ELF-1 (cell line): Measurements from ENCODE around the gene UACA.
"Not testable (repeated sequence)": the region's sequence is repeated elsewhere in the genome, so short reads cannot be mapped to it uniquely, and the experiment has no call there.

Experiments used
- DNase-seq: peaks from one replicate; pipeline ENCODE4 v3.0.0-alpha.2; 2016; ENCODE audit warnings: low read depth, low spot score

The UACA gene

GRCh38 chr15:70627322-70627721 is 136.0 kb downstream of the UACA start:
- DNase-seq = no peak

GRCh38 chr15:70625438-70625837 is 137.9 kb downstream of the UACA start:
- DNase-seq = no peak

GRCh38 chr15:70625011-70625410 is 138.3 kb downstream of the UACA start:
- DNase-seq = no peak

- no peak for DNase-seq
These were observed 144.4 kb downstream of the UACA start for GRCh38 chr15:70618929-70619328.

- peak; percentile 47 for DNase-seq
These were observed 145.5 kb downstream of the UACA start for GRCh38 chr15:70617911-70618287.

GRCh38 chr15:70617076-70617910 is 146.1 kb downstream of the UACA start:
- DNase-seq = peak; percentile 27

- not testable (repeated sequence) for DNase-seq
These were observed 147.0 kb downstream of the UACA start for GRCh38 chr15:70616311-70616756.

GRCh38 chr15:70615435-70616310 is 147.7 kb downstream of the UACA start:
- no peak for DNase-seq

- no peak for DNase-seq
These were observed 149.1 kb downstream of the UACA start for GRCh38 chr15:70614221-70614620.

- DNase-seq = no peak
These were observed 150.1 kb downstream of the UACA start for GRCh38 chr15:70613271-70613670.

- DNase-seq = no peak
These were observed 152.1 kb downstream of the UACA start for GRCh38 chr15:70611286-70611685.

GRCh38 chr15:70610541-70610940 is 152.8 kb downstream of the UACA start:
- no peak for DNase-seq

GRCh38 chr15:70609889-70610288 is 153.5 kb downstream of the UACA start:
- DNase-seq = no peak

GRCh38 chr15:70608144-70608543 is 155.2 kb downstream of the UACA start:
- no peak for DNase-seq

GRCh38 chr15:70605606-70606410 is 157.6 kb downstream of the UACA start:
- DNase-seq = peak; percentile 57

- peak; percentile 58 for DNase-seq
These were observed 158.6 kb downstream of the UACA start for GRCh38 chr15:70604666-70605315.
